ENCODE results near the gene FAM9B.
"Not testable (repeated sequence)": the region's sequence is repeated elsewhere in the genome, so short reads cannot be mapped to it uniquely, and the experiment has no call there.

Gene FAM9B

GRCh38 chrX:9033989-9034388 lies at the start of gene FAM9B:
Gene FAM9B (minus strand): TSS chrX:9034127. CDS start chrX:9032986, 1,141 bp downstream.
- DNase-seq (ENCODE audit: low spot score), result no peak

GRCh38 chrX:9081271-9081670 lies 47.3 kb upstream of the FAM9B start:
- no peak for DNase-seq (ENCODE audit: low spot score)

GRCh38 chrX:9074326-9074725 lies 40.4 kb upstream of the FAM9B start:
- DNase-seq (ENCODE audit: low spot score), result no peak

- no peak for DNase-seq (ENCODE audit: low spot score)
These were observed 38.4 kb upstream of the FAM9B start for GRCh38 chrX:9072281-9072680.

- DNase-seq (ENCODE audit: low spot score), result peak; percentile 42
These were observed 37.2 kb upstream of the FAM9B start for GRCh38 chrX:9071031-9071650.

GRCh38 chrX:9069573-9069972 lies 35.6 kb upstream of the FAM9B start:
- no peak for DNase-seq (ENCODE audit: low spot score)

- DNase-seq (ENCODE audit: low spot score), result no peak
These were observed 30.8 kb upstream of the FAM9B start for GRCh38 chrX:9064694-9065093.

GRCh38 chrX:9062641-9063040 lies 28.7 kb upstream of the FAM9B start:
- DNase-seq (ENCODE audit: low spot score), result no peak

GRCh38 chrX:9055354-9055753 lies 21.4 kb upstream of the FAM9B start:
- DNase-seq (ENCODE audit: low spot score), result no peak

GRCh38 chrX:9052081-9052480 lies 18.2 kb upstream of the FAM9B start:
- DNase-seq (ENCODE audit: low spot score), result no peak

- no peak for DNase-seq (ENCODE audit: low spot score)
These were observed 16.4 kb upstream of the FAM9B start for GRCh38 chrX:9050331-9050730.

GRCh38 chrX:9048801-9049200 lies 14.9 kb upstream of the FAM9B start:
- DNase-seq (ENCODE audit: low spot score), result no peak

GRCh38 chrX:9038244-9038643 lies 4.3 kb upstream of the FAM9B start:
- no peak for DNase-seq (ENCODE audit: low spot score)

GRCh38 chrX:9037296-9037695 lies 3.4 kb upstream of the FAM9B start:
- DNase-seq (ENCODE audit: low spot score), result no peak

- DNase-seq (ENCODE audit: low spot score), result no peak
These were observed 341 bp downstream of the FAM9B start for GRCh38 chrX:9033586-9033985.

GRCh38 chrX:9033179-9033578 lies 748 bp downstream of the FAM9B start:
- no peak for DNase-seq (ENCODE audit: low spot score)

GRCh38 chrX:9023293-9023692 lies 10.6 kb downstream of the FAM9B start:
- no peak for DNase-seq (ENCODE audit: low spot score)

GRCh38 chrX:9019151-9019550 lies 14.8 kb downstream of the FAM9B start:
- DNase-seq (ENCODE audit: low spot score), result no peak

GRCh38 chrX:9018332-9018731 lies 15.6 kb downstream of the FAM9B start:
- DNase-seq (ENCODE audit: low spot score), result not testable (repeated sequence)

GRCh38 chrX:9003041-9003440 lies 30.9 kb downstream of the FAM9B start:
- no peak for DNase-seq (ENCODE audit: low spot score)

- peak; percentile 9 for DNase-seq (ENCODE audit: low spot score)
These were observed 45.5 kb downstream of the FAM9B start for GRCh38 chrX:8988446-8988845.

GRCh38 chrX:8987672-8988250 lies 46.2 kb downstream of the FAM9B start:
- DNase-seq (ENCODE audit: low spot score), result no peak

GRCh38 chrX:8984231-8984630 lies 49.7 kb downstream of the FAM9B start:
- DNase-seq (ENCODE audit: low spot score), result no peak

GRCh38 chrX:8981723-8982122 lies 52.2 kb downstream of the FAM9B start:
- no peak for DNase-seq (ENCODE audit: low spot score)

Measured in kidney tubule cell (primary cell).